H7 (cell line): Measurements from ENCODE around the gene SNRNP40. TPM values are rescaled to one million over a fixed set of nuclear protein-coding genes. Genes with fewer than 3 reads are reported as not detected.

Experiments
- DNase-seq: peaks from one replicate; pipeline ENCODE4 v3.0.0; 2012
- H3K27me3 ChIP-seq: 2 replicates; pipeline ENCODE4 v1.6.0; 2011; ENCODE audit warnings: mild to moderate bottlenecking, low read length; ENCODE audit not compliant: control insufficient read depth, insufficient read depth
- H3K36me3 ChIP-seq: replicated peaks from 2 replicates; pipeline ENCODE4 v1.5.1; 2011; ENCODE audit warnings: low read length; ENCODE audit not compliant: control insufficient read depth, insufficient read depth
- H3K4me3 ChIP-seq: 2 replicates; pipeline ENCODE4 v1.5.1; 2011; ENCODE audit warnings: low read depth, mild to moderate bottlenecking, control low read depth, low read length, moderate library complexity; ENCODE audit not compliant: insufficient read depth
- total RNA-seq: library from RNA; depleted of rRNA; stranded (reverse); fragments of >200 nt; shearing (Covaris generic); gene quantifications from 2 replicates; pipeline ENCODE4 v1.2.3, GENCODE V29; 2014; rRNA removed

SNRNP40 gene
- total RNA-seq, 1 experiment from 2014 or later: 375 TPM

DNA sequence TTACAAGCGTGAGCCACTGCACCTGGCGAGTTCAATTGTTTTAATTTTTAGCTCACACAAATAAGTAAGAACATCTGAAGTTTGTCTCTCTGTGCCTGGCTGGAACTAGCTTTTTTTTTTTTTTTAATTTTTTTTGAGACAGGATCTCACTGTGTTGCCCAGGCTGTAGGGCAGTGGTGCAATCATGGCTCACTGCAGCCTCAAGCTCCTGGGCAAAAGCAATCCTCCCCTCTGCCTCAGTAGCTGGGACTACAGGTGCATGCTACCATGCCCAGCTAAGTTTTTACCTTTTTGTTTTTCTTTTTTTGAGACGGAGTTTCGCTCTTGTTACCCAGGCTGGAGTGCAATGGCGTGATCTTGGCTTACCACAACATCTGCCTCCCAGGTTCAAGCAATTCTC, 64.8 kb downstream of the SNRNP40 start:
- no peaks in the 10 kb centered on the region for H3K36me3 ChIP-seq
- no peak overlapping the region for H3K4me3 ChIP-seq
- DNase-seq: no peak
- no peaks in the 10 kb centered on the region for H3K27me3 ChIP-seq

- no peaks in the 10 kb centered on the region for H3K36me3 ChIP-seq
- no peak overlapping the region for H3K4me3 ChIP-seq
- DNase-seq: peak; percentile 57
- H3K27me3 ChIP-seq: no peaks in the 10 kb centered on the region
Observed at GRCh38 chr1:31230378-31230777, 66.2 kb downstream of the SNRNP40 start.

GRCh38 chr1:31228986-31229385, 67.6 kb downstream of the SNRNP40 start:
- no peak overlapping the region for H3K4me3 ChIP-seq
- no peaks in the 10 kb centered on the region for H3K36me3 ChIP-seq
- DNase-seq: no peak
- no peaks in the 10 kb centered on the region for H3K27me3 ChIP-seq

DNA sequence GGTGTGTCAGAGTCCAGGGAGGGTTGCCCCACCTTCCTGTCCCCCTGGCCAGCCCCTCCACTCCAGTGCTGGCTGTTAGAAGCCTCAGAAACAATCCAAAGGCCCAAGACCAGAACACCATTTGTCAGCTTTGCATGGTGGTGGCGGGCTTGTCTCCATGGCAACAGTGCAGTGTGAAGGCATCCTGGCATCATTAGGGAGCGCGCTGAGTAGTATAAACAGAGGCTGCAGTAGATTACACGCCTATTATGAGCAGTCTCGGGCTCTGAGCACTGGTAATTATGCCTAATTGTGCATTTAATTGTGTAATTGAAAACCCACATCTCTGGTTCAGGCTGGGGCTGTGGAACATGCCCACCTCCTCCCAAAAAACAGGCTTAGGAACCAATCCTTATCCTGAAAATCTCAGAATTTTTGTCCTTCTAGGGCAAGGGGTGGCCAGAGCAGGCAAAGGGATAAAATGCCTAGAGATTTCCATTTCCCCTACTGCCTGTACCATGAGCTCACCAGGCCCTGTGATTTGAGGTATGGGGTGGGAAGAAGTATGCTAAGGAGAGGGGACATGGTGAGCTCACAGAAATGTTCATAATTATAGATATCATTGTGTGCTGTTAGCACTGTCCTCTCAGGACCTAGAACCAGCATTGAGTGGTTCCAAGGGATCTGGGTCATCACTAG, 68.6 kb downstream of the SNRNP40 start:
- Histone ChIP-seq H3K36me3 (no peaks in the 10 kb centered on the region), H3K4me3 (no peak overlapping the region), H3K27me3 (no peaks in the 10 kb centered on the region)
- peak; percentile 37 for DNase-seq

DNA sequence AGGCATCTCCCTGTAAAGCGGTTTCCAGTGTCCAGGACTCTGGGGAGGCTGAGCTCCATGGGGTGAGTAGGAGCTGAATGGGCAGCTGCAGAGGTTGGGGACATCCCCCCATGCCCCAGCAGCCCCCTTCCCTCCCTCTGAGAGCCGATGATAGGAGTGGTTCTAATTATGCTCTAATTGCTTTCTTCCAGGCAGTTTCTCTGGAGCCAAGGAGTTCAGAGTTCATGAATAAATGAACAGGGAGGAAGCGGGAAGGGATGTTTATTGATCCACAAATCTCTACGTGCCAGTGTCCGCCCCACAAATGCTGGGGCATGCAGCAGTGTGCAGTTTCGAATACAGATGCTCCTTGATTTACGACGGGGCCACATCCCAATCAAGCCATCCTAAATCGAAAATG, 72.5 kb downstream of the SNRNP40 start:
- Histone ChIP-seq H3K36me3 (no peaks in the 10 kb centered on the region), H3K4me3 (no peak overlapping the region)

DNA sequence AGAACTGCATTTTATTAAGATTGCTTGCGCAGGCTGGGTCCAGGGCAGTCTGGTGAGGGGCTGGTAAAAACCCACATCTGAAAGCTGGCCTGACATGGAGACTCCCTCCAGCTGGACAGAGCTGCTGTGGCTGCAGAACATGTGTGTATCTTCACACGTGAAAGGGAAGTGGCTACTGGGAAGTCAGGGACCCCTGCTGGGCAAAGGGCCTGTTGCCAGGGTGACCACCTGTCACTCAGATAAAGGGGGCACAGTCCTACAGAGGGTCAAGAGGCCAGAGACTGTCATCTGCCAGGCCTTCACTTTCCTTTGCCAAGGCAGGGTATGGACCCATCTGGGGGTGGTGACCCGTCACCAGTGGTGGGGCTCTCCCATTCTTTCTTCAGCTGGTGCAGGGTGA, 74.4 kb downstream of the SNRNP40 start:
- no peaks in the 10 kb centered on the region for H3K27me3 ChIP-seq
- no peak overlapping the region for H3K4me3 ChIP-seq
- peak; percentile 40 for DNase-seq
- no peaks in the 10 kb centered on the region for H3K36me3 ChIP-seq

More for the DNA sequence above, 72.5 kb downstream of the SNRNP40 start:
- H3K27me3 ChIP-seq: no peaks in the 10 kb centered on the region
- peak; percentile 20 for DNase-seq

DNA sequence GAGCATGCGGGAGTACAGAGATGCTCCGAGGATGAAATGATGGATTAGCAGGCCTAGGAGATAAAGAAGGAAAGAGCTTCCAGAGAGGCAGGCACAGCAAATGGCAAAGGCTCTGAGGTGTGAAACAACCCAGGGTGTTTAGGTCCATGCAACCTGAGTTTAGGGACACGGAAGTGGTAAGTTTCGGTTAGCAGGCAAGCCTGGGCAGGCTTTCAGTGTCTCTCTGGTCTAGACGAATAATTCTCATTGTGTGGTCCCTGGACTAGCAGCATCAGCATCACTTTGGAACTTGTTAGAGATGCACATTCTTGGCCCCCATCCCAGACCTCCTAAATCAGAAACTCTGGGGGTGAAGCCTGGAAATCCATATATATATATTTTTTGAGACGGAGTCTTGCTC, 75.5 kb downstream of the SNRNP40 start:
- Histone ChIP-seq H3K27me3 (no peaks in the 10 kb centered on the region), H3K4me3 (no peak overlapping the region), H3K36me3 (no peaks in the 10 kb centered on the region)
- DNase-seq: no peak

DNA sequence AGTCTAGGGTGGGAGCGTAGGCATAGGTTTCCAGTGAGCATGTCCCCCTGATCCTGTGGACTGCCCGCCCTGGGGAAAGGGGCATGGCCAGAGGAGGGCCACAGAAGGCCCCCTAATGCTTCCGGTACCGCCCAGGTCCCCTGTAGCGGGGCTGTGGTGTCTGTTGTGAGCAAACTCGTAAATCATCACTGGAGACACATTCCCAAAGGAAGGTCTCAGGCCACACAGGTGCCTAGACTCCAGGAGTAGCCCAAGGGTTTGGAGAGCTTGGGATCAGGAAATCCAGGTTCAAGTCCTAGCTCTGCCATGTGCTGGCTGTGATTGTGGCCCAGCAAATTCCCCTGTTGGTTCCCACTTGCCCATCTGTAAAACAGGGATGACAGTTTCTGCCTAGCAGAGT, 77.1 kb downstream of the SNRNP40 start:
- H3K4me3 ChIP-seq: no peak overlapping the region
- no peaks in the 10 kb centered on the region for H3K36me3 ChIP-seq
- DNase-seq: no peak
- no peaks in the 10 kb centered on the region for H3K27me3 ChIP-seq

DNA sequence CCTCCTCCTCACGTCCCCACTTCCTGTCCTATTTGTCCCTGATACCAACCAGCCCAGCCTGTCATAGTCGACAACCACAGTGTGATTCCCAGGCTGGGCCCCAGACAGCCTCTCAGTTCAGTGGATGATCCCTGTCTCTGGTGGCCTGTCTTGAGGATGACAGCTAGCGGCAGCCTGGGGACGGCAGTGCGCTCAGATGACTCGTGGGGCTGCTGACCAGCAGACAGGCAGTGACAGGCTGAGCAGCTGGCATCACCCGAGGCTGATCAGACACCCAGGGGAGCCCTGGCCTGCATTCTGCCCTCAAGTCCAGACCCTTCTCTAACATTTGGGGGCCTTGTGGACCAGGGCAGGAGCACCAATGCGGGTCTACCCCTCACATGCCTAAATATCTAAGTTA, 77.9 kb downstream of the SNRNP40 start:
- H3K27me3 ChIP-seq: no peaks in the 10 kb centered on the region
- DNase-seq: no peak
- no peak overlapping the region for H3K4me3 ChIP-seq
- H3K36me3 ChIP-seq: no peaks in the 10 kb centered on the region

DNA sequence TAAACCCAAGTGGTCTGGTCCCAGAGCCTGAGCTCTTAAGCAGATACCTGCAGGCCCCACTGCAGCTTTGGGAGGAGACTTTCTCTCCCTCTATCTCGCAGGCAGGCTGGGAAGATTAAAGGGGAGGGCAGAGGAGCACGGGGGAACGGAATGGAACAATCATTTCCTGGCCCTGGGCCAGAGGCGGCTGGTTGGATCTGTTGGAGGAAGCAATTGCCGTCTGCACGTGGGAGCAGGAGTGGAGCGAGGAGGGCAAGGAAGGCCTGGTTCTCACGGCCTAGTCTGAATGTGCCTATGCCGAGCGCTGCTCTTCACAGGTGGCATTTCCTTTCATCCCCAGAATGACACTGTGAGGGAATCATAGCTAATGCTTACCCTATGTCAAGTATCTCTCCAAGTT, 80.6 kb downstream of the SNRNP40 start:
- DNase-seq: no peak
- H3K36me3 ChIP-seq: no peaks in the 10 kb centered on the region
- H3K27me3 ChIP-seq: no peaks in the 10 kb centered on the region
- no peak overlapping the region for H3K4me3 ChIP-seq

DNA sequence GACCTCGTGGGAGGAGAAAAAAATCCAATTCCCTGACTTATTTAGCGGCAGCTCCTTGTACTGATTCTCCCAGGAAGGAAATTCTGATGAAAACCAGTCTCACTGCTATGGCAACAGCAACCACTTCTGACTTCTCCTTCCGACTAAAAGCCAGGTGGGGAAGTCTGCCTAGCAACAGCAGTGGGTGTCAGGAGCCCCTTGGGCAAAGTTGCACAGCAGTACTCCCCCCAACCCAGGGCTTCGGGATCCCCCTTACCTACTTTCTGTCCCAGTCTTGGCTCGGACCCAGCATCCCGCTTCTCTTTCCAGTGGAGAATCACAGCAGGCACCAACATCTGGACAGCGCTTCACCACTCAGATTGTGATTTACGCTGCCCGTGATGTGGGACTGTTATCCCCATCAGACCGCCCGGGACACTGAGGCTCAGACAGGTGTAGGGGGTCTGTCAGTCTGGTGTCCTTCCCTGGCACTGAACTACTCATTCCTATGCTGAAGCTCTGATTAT, 81.5 kb downstream of the SNRNP40 start:
- Histone ChIP-seq H3K36me3 (no peaks in the 10 kb centered on the region), H3K4me3 (no peak overlapping the region), H3K27me3 (no peaks in the 10 kb centered on the region)
- DNase-seq: no peak

DNA sequence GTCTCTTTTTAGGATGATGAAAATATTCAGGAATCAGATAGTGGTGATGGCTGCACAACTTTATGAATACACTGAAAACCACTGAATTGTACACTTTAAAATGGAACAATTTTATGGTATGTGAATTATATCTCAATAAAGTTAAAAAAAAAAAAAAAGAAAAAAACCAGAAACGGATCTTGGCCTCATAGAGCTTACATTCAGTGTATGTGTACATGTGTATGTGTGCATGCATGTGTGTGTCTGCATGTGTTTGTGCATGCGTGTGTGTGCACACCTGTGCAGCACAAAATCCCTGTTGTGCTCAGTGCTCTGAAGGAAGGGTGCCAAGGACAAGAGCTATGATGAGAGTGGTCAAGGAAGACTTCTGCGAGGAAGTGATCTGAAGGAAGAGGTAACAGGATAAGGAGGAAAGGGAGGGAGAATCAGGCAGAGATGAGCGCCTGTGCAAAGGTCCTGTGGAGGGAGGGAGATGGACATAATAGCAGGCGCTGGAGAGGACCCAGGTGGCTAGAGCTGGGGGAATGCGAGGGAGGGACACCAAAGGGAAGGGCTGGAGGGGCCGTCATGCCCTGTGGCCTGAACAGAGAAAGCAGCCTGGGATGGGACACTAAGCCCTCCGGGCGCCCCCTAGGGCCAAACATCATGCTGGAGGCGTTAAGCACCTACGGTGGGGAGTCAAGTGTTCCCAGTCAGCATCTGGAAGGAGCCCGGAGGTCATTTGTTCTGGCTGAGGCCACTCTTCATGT, 82.1 kb downstream of the SNRNP40 start:
- H3K27me3 ChIP-seq: no peaks in the 10 kb centered on the region
- H3K36me3 ChIP-seq: no peaks in the 10 kb centered on the region
- no peak overlapping the region for H3K4me3 ChIP-seq
- peak; percentile 78 for DNase-seq

Other genes starting within 250 kb of the SNRNP40 start
- gene PUM1, start 231.1 kb downstream of the SNRNP40 start, total RNA-seq: 105 and 115 TPM in 2 replicates
- gene NKAIN1, start 56.9 kb downstream of the SNRNP40 start, total RNA-seq: 73.6 and 89.9 TPM in 2 replicates
- gene ZCCHC17, start 244 bp upstream of the SNRNP40 start, total RNA-seq: 83.9 and 88.3 TPM in 2 replicates
- 14.4 and 15.6 TPM in 2 replicates for gene FABP3, start 76.3 kb upstream of the SNRNP40 start, total RNA-seq
- gene SERINC2, start 116.4 kb upstream of the SNRNP40 start, total RNA-seq: 39.2 and 40.0 TPM in 2 replicates